CD4-positive, alpha-beta memory T cell (primary cell): ENCODE measurements around the gene SOD2. TPM values are rescaled to one million over a fixed set of nuclear protein-coding genes. Genes with fewer than 3 reads are reported as not detected.

Experiments used
- CTCF ChIA-PET: fragments of 350-600 bp; sonication (Branson Sonifier 250); formaldehyde crosslinking; loops from one replicate; lab custom pipeline; 2021; ENCODE audit warnings: inconsistent platforms; ENCODE audit not compliant: partially characterized antibody; lab: Charles Lee
- POLR2A ChIA-PET: fragments of 350-600 bp; sonication (Branson Sonifier 250); formaldehyde crosslinking; loops from one replicate; lab custom pipeline; 2021; ENCODE audit not compliant: partially characterized antibody; lab: Charles Lee
- DNase-seq, 5 donors: peaks; one replicate each; pipeline versions ENCODE4 v3.0.0 to v3.0.0-alpha.2; 2020 to 2022; ENCODE audit warnings: mixed read lengths in 1 of 5
- H3K27ac ChIP-seq: one replicate; pipeline ENCODE4 v1.7.0; 2013; ENCODE audit warnings: low read depth, low read length
- H3K27me3 ChIP-seq: 2 replicates; pipeline ENCODE4 v1.7.0; 2013; ENCODE audit warnings: mild to moderate bottlenecking, low read length, moderate library complexity; ENCODE audit not compliant: insufficient read depth
- H3K36me3 ChIP-seq: 2 replicates; pipeline ENCODE4 v1.7.0; 2013; ENCODE audit warnings: mild to moderate bottlenecking, low read length, moderate library complexity; ENCODE audit not compliant: insufficient read depth
- H3K4me1 ChIP-seq: 2 replicates; pipeline ENCODE4 v1.7.0; 2013; ENCODE audit warnings: mild to moderate bottlenecking, low read length, moderate library complexity; ENCODE audit not compliant: insufficient read depth
- H3K4me3 ChIP-seq, 2 donors: one replicate each; pipeline ENCODE4 v1.7.0; 2013; ENCODE audit warnings: low read length in 2 of 2, mild to moderate bottlenecking in 1 of 2
- H3K9me3 ChIP-seq, 2 donors: one replicate each; pipeline ENCODE4 v1.7.0; 2013; ENCODE audit warnings: low read length in 2 of 2, control low read depth in 1 of 2; ENCODE audit not compliant: control insufficient read depth in 1 of 2
- H3K27ac Mint-ChIP-seq, 7 donors: one replicate each; pipeline ENCODE4 v1.8.0; 2020 to 2021; ENCODE audit warnings: mixed read lengths in 7 of 7, mild to moderate bottlenecking in 6 of 7, inconsistent platforms in 3 of 7, moderate library complexity in 3 of 7
- H3K27me3 Mint-ChIP-seq, 2 donors: one replicate each; pipeline ENCODE4 v1.8.0; 2020 to 2021; ENCODE audit warnings: mixed read lengths in 2 of 2
- H3K36me3 Mint-ChIP-seq, 2 donors: one replicate each; pipeline ENCODE4 v1.8.0; 2020 to 2021; ENCODE audit warnings: mixed read lengths in 2 of 2, inconsistent platforms in 1 of 2, mild to moderate bottlenecking in 1 of 2
- H3K4me1 Mint-ChIP-seq, 4 donors: one replicate each; pipeline ENCODE4 v1.8.0; 2020 to 2021; ENCODE audit warnings: mixed read lengths in 4 of 4, mild to moderate bottlenecking in 1 of 4
- H3K4me3 Mint-ChIP-seq, 8 donors: one replicate each; pipeline ENCODE4 v1.8.0; 2020 to 2021; ENCODE audit warnings: mixed read lengths in 8 of 8, mild to moderate bottlenecking in 7 of 8, moderate library complexity in 6 of 8, inconsistent platforms in 3 of 8
- H3K9me3 Mint-ChIP-seq, 8 donors: one replicate each; pipeline ENCODE4 v1.8.0; 2020 to 2021; ENCODE audit warnings: mixed read lengths in 8 of 8, mild to moderate bottlenecking in 5 of 8, inconsistent platforms in 3 of 8, moderate library complexity in 1 of 8
- intact Hi-C: fragments of 100-400 bp; cut with micrococcal nuclease; formaldehyde crosslinking; loops from one replicate; pipeline ENCODE4 v1.15.1; 2023
- polyA plus RNA-seq, 2 donors: library from polyadenylated mRNA; unstranded; fragments of 300-500 nt; fragmentation: Illumina TruSeq; gene quantifications; one replicate each; pipeline ENCODE4 v1.2.3, GENCODE V29; 2021
- total RNA-seq, 2 experiments: library from RNA; stranded (reverse); gene quantifications; one replicate each; pipeline ENCODE4 v1.2.3, GENCODE V29; 2021

The SOD2 gene
- total and polyA plus RNA-seq, 4 experiments from 2014 or later: 121 to 161 (median 130) TPM

- DNase-seq: no peak
- H3K27me3 ChIP-seq: no peaks in the 10 kb centered on the region
- H3K36me3 ChIP-seq: peaks cover 25% of the 10 kb centered on the region
- H3K9me3 ChIP-seq: no peaks in the 10 kb centered on the region
- H3K27ac Mint-ChIP-seq: peak overlapping the region in 4 of 7 donors; percentile 14 to 36 (median 31)
- no peak overlapping the region for H3K27ac ChIP-seq
- H3K4me1 ChIP-seq: peaks cover 49% of the 10 kb centered on the region
- no peak overlapping the region for H3K4me3 ChIP-seq
- H3K36me3 Mint-ChIP-seq: peaks cover 40 to 62% of the 10 kb centered on the region in 2 donors
- H3K9me3 Mint-ChIP-seq: no peaks in the 10 kb centered on the region
- ChIA-PET CTCF (interaction anchor here (1.0 to 4.4 kb wide), 6 partner anchors 32 to 164 kb away, joined by 3 to 50 read pairs (median 7); partner anchors contain the start of genes MRPL18, TCP1 and WTAP), POLR2A (interaction anchor here (0.9 to 13.4 kb wide), 3 partner anchors 40 to 100 kb away, joined by 3 to 240 read pairs (median 4); partner anchors contain the start of genes ACAT2, TCP1 and WTAP)
- intact Hi-C loops: no loop called here
- H3K27me3 Mint-ChIP-seq: no peaks in the 10 kb centered on the region
- peak overlapping the region in 3 of 8 donors; percentile 8 to 55 (median 17) for H3K4me3 Mint-ChIP-seq
- peaks cover 31 to 57% (median 46%) of the 10 kb centered on the region in 4 donors for H3K4me1 Mint-ChIP-seq
Observed at GRCh38 chr6:159689001-159689400, 4.0 kb downstream of the SOD2 start.

- Histone ChIP-seq H3K4me3 (no peak overlapping the region), H3K27ac (no peak overlapping the region), H3K36me3 (peaks cover 30% of the 10 kb centered on the region), H3K27me3 (no peaks in the 10 kb centered on the region), H3K9me3 (no peaks in the 10 kb centered on the region), H3K4me1 (peaks cover 44% of the 10 kb centered on the region)
- intact Hi-C loops: no loop called here
- H3K36me3 Mint-ChIP-seq: peaks cover 40 to 61% of the 10 kb centered on the region in 2 donors
- H3K4me1 Mint-ChIP-seq: peaks cover 30 to 52% (median 43%) of the 10 kb centered on the region in 4 donors
- peak overlapping the region in 3 of 7 donors; percentile 23 to 63 (median 37) for H3K27ac Mint-ChIP-seq
- POLR2A ChIA-PET: interaction anchor here (0.5 to 13.4 kb wide), 4 partner anchors 41 to 166 kb away, joined by 3 to 240 read pairs (median 4); partner anchors contain the start of genes ACAT2, TCP1 and WTAP
- peak overlapping the region in 2 of 8 donors; percentile 3 for H3K4me3 Mint-ChIP-seq
- no peak for DNase-seq
- no peaks in the 10 kb centered on the region for H3K9me3 Mint-ChIP-seq
- H3K27me3 Mint-ChIP-seq: no peaks in the 10 kb centered on the region
- CTCF ChIA-PET: interaction anchor here (1.0 kb wide), 1 partner anchor 164 kb away, joined by 4 read pairs; no protein-coding TSS in a partner anchor
Observed at GRCh38 chr6:159688266-159688905, 4.7 kb downstream of the SOD2 start.

- intact Hi-C loops: no loop called here
- no peak for DNase-seq
- Mint-ChIP-seq H3K4me1 (peaks cover 30 to 50% (median 42%) of the 10 kb centered on the region in 4 donors), H3K4me3 (no peak overlapping the region), H3K27ac (peak overlapping the region in 3 of 7 donors; percentile 24 to 50 (median 35)), H3K9me3 (no peaks in the 10 kb centered on the region), H3K27me3 (no peaks in the 10 kb centered on the region), H3K36me3 (peaks cover 40 to 62% of the 10 kb centered on the region in 2 donors)
- no peak overlapping the region for H3K27ac ChIP-seq
- CTCF ChIA-PET: no interaction called here
- H3K36me3 ChIP-seq: peaks cover 32% of the 10 kb centered on the region
- H3K27me3 ChIP-seq: no peaks in the 10 kb centered on the region
- POLR2A ChIA-PET: interaction anchor here (1.4 to 13.4 kb wide), 2 partner anchors 42 to 102 kb away, joined by 5 to 240 read pairs; partner anchors contain the start of genes TCP1 and WTAP
- H3K4me1 ChIP-seq: peaks cover 42% of the 10 kb centered on the region
- H3K4me3 ChIP-seq: no peak overlapping the region
- no peaks in the 10 kb centered on the region for H3K9me3 ChIP-seq
Observed at GRCh38 chr6:159687341-159687740, 5.7 kb downstream of the SOD2 start.

GRCh38 chr6:159686703-159687102 is 6.3 kb downstream of the SOD2 start:
- Mint-ChIP-seq H3K9me3 (no peaks in the 10 kb centered on the region), H3K4me3 (peak overlapping the region in 3 of 8 donors; percentile 20 to 39 (median 20)), H3K4me1 (peaks cover 25 to 48% (median 37%) of the 10 kb centered on the region in 4 donors), H3K27ac (peak overlapping the region in 6 of 7 donors; percentile 25 to 76 (median 59)), H3K36me3 (peaks cover 40 to 65% of the 10 kb centered on the region in 2 donors), H3K27me3 (no peaks in the 10 kb centered on the region)
- no peaks in the 10 kb centered on the region for H3K9me3 ChIP-seq
- H3K4me3 ChIP-seq: no peak overlapping the region
- DNase-seq: no peak
- POLR2A ChIA-PET: interaction anchor here (1.4 to 13.4 kb wide), 2 partner anchors 43 to 103 kb away, joined by 5 to 240 read pairs; partner anchors contain the start of genes TCP1 and WTAP
- no peak overlapping the region for H3K27ac ChIP-seq
- peaks cover 36% of the 10 kb centered on the region for H3K36me3 ChIP-seq
- peaks cover 36% of the 10 kb centered on the region for H3K4me1 ChIP-seq
- intact Hi-C loops: no loop called here
- no peaks in the 10 kb centered on the region for H3K27me3 ChIP-seq
- CTCF ChIA-PET: no interaction called here

- Mint-ChIP-seq H3K36me3 (peaks cover 36 to 67% of the 10 kb centered on the region in 2 donors), H3K4me1 (peaks cover 24 to 46% (median 35%) of the 10 kb centered on the region in 4 donors), H3K27ac (no peak overlapping the region), H3K4me3 (no peak overlapping the region), H3K27me3 (no peaks in the 10 kb centered on the region), H3K9me3 (no peaks in the 10 kb centered on the region)
- CTCF ChIA-PET: no interaction called here
- Histone ChIP-seq H3K27ac (no peak overlapping the region), H3K27me3 (no peaks in the 10 kb centered on the region), H3K36me3 (peaks cover 40% of the 10 kb centered on the region), H3K9me3 (no peaks in the 10 kb centered on the region), H3K4me3 (no peak overlapping the region), H3K4me1 (peaks cover 29% of the 10 kb centered on the region)
- POLR2A ChIA-PET: interaction anchor here (1.4 to 13.4 kb wide), 2 partner anchors 43 to 103 kb away, joined by 5 to 240 read pairs; partner anchors contain the start of genes TCP1 and WTAP
- no peak for DNase-seq
- intact Hi-C loops: no loop called here
Observed at GRCh38 chr6:159686040-159686439, 7.0 kb downstream of the SOD2 start.

- POLR2A ChIA-PET: interaction anchor here (3.6 kb wide), 1 partner anchor 9 kb away, joined by 16 read pairs; the partner anchor contains the start of gene SOD2
- Histone ChIP-seq H3K27me3 (no peaks in the 10 kb centered on the region), H3K4me1 (peaks cover 21% of the 10 kb centered on the region), H3K9me3 (no peaks in the 10 kb centered on the region), H3K36me3 (peaks cover 36% of the 10 kb centered on the region), H3K4me3 (no peak overlapping the region), H3K27ac (no peak overlapping the region)
- Mint-ChIP-seq H3K9me3 (no peaks in the 10 kb centered on the region), H3K4me3 (no peak overlapping the region), H3K4me1 (peaks cover 25 to 43% (median 36%) of the 10 kb centered on the region in 4 donors), H3K27ac (peak overlapping the region in 2 of 7 donors; percentile 19 to 51), H3K27me3 (no peaks in the 10 kb centered on the region), H3K36me3 (peaks cover 37 to 71% of the 10 kb centered on the region in 2 donors)
- intact Hi-C loops: no loop called here
- CTCF ChIA-PET: interaction anchor here (1.1 to 1.6 kb wide), 4 partner anchors 35 to 850 kb away, joined by 3 to 4 read pairs (median 3); no protein-coding TSS in a partner anchor
- no peak for DNase-seq
Observed at GRCh38 chr6:159684013-159684304, 9.1 kb downstream of the SOD2 start.

- Histone ChIP-seq H3K27me3 (no peaks in the 10 kb centered on the region), H3K4me3 (no peak overlapping the region), H3K9me3 (no peaks in the 10 kb centered on the region), H3K36me3 (peaks cover 28% of the 10 kb centered on the region), H3K27ac (no peak overlapping the region), H3K4me1 (peaks cover 10% of the 10 kb centered on the region)
- DNase-seq: no peak
- Mint-ChIP-seq H3K4me3 (no peak overlapping the region), H3K27ac (peak overlapping the region in 1 of 7 donors; percentile 35), H3K9me3 (no peaks in the 10 kb centered on the region), H3K36me3 (peaks cover 36 to 69% of the 10 kb centered on the region in 2 donors), H3K4me1 (peaks cover 22 to 32% (median 27%) of the 10 kb centered on the region in 4 donors), H3K27me3 (no peaks in the 10 kb centered on the region)
- CTCF ChIA-PET: interaction anchor here (1.1 to 2.1 kb wide), 6 partner anchors 8 to 851 kb away, joined by 3 to 6 read pairs (median 4); no protein-coding TSS in a partner anchor
- intact Hi-C loops: no loop called here
- POLR2A ChIA-PET: interaction anchor here (1.2 to 3.6 kb wide), 2 partner anchors 10 to 79 kb away, joined by 4 to 16 read pairs; partner anchors contain the start of genes ACAT2 and SOD2
Observed at GRCh38 chr6:159682810-159683209, 10.2 kb downstream of the SOD2 start.
